Fibroblast of skin of right quadriceps (primary cell): ENCODE results near the gene CDIPT.

Experiments used
- DNase-seq: peaks from one replicate; pipeline ENCODE4 v3.0.0-alpha.2; 2013

The CDIPT gene

DNA sequence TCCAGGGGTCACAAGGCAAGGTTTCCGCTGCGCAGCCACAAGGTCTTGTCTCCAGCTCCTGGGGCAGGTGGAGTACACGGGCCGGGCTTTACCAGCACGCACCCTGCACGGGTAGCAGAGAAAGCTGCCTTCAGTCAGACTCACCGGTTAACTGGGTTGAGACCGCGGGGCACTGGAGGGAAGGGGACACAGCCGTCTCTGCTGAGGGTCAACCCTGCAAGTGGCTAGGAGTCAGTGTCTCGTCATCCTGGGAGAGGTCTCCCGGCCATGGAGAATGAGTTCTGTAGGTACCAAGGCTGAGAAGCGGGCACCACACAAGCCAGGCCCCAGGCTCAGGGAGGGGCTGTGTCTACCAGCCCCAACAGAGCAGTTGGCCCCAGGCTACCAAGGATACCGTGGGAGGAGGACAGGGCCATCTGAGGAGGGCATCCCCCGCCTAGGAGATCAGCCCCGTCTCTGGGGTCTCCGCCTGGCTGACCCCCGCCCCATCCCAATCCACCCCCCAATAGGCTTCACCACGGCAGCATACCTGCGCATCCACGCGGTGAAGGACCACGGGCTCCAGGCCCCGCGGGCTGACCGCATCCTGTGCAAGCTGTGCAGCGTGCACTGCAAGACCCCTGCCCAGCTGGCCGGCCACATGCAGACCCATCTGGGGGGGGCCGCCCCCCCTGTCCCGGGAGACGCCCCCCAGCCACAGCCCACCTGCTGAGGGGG is 53.8 kb downstream of the CDIPT start:
- no peak for DNase-seq
